GM18519 (cell line): Measurements from ENCODE around the gene CLEC18A.
"Not testable (repeated sequence)": the region's sequence is repeated elsewhere in the genome, so short reads cannot be mapped to it uniquely, and the experiment has no call there.

Source experiments
- ATAC-seq: cut with Tn5 transposase; IDR thresholded peaks from one replicate; pipeline ENCODE4 v1.9.1; 2021; ENCODE audit warnings: mild to moderate bottlenecking, moderate library complexity; ENCODE audit not compliant: unreplicated experiment, low FRiP score

Gene CLEC18A

DNA sequence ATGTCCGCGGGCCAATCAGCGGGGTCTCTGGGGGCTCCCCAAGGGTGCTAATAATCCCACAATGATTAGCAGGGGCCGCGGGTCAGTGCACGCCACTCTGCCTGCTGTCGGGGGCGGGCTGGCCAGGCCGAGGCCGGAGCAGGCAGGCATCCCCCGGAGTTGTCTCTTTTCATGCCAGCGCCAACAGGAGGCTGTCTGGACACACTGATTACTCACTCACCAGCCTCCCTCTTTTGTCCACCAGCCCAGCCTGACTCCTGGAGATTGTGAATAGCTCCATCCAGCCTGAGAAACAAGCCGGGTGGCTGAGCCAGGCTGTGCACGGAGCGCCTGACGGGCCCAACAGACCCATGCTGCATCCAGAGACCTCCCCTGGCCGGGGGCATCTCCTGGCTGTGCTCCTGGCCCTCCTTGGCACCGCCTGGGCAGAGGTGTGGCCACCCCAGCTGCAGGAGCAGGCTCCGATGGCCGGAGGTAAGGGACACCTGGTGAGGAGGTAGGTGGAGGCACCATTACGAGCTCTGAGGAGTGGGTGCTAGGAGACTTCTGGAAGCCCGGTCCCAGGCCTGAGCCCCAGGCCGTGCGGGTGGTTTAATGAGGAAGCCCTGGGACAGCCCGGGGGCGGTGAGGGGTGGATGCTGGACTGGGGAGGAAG is at the start of gene CLEC18A:
TSS of gene CLEC18A (plus strand) at position 318 of the 655 bp plus-strand sequence. CDS start at position 351, 33 bp downstream.
- ATAC-seq, result not testable (repeated sequence)

DNA sequence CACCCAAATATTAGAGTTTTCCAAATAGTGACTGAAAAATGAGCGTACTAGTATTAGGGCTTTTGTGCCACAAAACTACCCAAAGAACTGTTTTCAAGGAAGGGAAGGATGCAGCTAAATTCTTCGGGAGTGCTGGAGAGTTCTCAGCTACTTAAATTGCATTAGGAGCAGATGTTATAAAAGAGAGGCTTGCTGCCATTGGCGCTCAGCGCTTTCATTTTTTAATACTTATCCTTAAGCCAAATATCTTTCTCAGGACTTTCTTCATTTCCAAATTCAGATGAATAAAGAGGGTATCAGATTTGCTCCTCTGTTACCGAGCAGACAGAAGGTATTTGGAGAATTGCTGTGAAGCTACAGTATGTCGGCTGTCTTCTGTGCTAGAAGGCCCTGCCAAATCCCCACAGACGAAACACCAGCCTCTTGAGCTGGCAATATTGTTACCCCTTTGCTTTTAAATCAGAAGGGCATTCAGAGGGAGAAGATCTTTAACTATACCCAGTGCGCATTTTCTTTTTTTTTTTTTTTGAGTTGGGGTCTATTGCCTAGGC is 47.2 kb upstream of the CLEC18A start:
- no peak for ATAC-seq

DNA sequence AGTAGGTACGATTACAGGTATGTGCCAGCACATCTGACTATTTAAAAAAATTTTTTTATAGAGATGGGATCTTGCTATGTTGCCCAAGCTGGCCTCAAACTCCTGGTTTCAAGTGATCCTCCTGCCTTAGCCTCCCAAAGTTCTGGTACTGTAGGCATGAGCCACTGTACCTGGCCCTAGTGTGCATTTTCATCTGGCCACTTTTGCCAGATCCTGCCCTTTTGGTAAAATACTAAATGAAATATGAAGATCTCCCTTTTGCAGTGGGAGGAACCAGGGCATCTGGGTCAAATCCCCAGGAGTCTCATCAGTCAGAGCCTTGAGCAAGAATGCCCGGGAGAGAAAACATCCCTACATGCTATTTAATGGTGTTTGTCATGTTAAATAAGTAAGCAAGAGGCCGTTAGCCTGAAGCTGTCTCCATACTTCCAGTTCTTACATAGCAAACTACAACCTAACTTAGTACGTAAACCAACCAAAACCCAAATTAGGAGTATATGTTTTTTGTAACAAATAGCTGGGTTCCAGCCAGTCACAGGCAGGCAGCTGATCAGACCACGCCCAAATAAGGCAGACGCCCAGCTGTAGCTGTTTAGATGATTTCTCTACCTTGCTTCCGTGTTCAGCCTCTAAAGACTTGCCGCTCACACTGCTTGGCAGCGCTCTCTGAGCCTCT is 46.5 kb upstream of the CLEC18A start:
- no peak for ATAC-seq

DNA sequence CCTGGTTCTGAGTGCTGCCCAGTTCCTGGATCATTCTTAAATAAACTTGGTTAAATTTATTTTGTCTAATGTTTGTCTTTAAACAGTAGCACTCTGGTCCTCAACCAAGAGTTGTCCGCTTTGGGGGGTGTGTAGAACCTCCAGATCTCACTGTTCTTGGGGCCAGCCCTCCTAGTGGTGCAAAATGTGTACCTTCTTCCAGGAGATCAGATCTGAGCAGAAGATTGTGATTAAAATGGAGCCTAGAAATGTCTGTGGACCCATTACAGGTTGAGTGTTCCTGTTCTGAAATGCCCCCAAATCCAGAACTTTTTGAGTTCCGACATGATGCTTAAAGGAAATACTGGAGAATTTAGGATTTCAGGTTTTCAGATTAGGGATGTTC is 46.0 kb upstream of the CLEC18A start:
- no peak for ATAC-seq

DNA sequence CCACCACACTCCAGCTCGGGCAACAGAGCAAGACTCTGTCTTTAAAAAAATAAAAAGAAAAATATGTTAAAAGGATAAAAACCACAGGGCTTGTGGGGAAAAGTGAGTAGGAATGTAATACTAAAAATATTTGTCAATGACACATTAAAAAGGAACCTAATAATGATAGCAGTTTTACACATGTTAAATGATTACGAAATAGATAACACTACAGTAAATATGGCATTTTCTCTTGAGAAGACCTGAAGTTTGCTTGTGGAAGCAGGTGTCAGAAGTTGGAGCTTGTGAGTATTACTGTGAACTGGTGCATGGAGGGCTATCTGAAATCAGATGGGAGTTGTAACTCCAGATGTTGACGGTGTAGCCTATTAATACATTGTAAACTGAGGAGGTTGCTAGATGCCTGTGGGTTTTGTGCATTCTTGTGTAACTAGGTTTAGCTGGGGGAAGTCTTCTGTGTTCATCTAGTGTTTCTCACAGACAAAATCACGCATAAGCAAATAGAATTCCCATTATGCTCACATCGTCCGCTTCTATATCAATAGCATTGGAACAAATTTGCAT is 44.2 kb upstream of the CLEC18A start:
- ATAC-seq, result no peak

DNA sequence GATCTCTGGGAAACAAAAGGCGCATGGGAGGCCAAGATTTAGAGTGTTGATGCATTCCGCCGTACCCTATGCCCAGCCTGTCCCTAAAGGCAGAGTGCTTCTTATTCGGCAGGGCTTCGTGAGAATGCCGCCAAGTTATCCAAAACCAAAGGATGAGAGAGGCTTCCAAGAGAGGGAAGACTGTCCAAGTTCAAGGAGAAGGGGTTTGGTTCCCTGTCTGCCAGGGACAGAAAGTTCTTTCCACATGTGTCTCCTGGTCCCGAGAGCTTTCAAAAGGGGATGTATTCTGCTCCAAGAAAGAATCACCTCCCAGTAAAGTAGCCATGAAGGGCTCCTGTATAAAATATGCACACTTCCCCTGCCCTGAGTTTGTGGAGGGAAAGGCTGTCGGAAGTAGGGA is 42.1 kb upstream of the CLEC18A start:
- no peak for ATAC-seq

DNA sequence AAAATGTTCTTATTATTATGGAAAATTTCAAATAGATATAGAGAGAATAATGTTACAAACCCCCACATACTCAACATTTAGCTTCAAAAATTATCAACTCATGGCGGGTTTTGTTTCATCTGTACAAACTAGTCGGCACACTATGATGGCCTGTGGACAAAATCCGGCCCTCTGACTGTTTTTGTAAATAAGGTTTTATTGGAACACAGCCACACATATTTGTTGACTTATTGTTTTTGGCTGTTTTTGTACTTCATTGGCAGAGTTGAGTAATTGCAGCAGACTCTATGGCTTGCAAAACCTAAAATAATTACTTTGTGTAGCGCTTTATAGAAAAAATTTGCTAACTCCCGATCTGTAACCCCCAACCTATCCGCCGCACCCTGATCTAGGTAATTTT is 41.4 kb upstream of the CLEC18A start:
- no peak for ATAC-seq

DNA sequence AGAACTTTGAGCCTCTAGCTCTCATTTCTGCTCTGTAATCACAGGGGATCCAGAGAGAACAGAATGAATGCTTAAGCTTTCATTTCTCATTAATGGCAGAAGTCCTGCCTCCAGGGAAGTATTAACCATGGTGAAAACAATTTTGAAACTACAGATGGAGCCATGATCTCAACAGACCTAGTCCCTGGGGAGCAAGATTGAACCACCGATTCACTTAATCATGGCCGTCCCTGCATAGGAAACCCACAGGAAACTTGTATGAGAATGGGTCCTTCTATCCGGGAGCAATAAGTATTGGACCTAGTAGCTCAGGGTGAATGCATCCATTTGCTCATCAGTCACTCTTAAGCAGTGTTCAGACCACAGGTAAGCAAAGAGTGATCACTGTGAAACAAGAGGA is 40.2 kb upstream of the CLEC18A start:
- no peak for ATAC-seq

DNA sequence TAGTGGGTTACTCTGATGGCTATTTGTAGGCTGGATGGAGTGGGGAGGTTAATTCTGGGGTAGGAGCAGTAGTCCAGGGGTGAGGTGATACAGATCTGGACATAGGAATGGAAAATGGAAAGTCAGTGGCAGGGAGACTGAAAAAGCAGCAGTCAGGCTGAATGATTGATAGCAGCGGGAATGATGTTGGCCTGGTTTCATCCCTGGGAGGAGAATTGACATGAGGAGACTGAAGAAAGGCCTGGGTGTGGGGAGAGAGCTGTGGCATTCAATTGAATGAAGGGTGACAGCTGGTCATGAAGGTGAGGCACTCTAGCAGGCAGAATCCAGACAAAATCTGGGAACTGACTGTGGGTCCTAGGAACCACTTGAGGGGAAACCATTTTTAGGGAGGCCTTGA is 34.7 kb upstream of the CLEC18A start:
- no peak for ATAC-seq

DNA sequence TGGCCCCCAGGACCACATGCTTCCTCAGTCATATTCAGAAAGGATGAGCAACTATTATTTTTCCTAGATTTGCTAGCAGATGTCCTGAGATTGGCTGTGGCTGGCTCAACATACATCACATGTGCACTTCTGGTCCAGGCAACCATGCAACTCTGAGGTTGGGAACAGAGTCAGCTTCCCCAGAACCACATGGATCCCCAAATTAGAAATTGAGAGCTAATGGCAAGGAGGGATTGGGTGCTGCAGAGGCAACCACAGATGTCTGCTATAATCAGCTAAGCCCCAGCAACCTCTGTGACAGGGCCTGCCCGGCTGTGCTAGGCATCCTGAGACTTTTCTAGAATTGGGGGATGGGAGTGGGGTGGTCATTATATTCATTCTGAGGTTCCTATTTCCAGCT is 33.8 kb upstream of the CLEC18A start:
- ATAC-seq, result no peak

DNA sequence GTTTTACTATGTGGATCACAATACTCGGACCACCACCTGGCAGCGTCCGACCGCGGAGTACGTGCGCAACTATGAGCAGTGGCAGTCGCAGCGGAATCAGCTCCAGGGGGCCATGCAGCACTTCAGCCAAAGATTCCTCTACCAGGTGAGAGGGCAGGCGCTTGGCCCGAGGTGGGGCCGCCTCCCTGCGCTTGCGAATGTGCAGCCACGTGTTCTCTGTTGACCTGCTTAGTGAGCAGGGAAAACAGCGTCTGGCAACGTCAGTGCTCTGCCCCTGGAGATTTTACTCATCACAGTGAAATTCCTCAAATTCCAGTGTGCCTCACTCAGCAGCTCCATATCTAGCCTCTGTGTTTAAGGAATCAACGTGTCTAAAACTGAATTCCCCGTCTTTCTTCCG is 33.4 kb upstream of the CLEC18A start:
- ATAC-seq, result no peak

DNA sequence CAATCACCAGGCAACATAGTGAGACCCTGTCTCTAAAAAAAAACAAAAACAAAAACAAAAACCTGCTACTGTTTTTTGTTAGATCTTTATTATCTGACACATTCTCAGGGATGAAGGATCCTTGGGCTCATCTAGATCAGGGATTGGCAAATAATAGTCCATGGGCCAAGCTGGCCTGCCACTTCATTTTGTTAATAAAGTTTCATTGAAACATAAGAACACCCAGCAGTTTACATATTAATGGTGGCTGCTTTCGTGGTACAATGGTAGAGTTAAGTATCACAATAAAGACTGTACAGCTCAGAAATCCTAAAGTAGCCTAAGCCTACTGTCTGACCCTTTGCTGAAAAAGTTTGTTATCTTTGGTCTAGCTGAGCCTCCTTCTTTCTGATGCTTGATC is 32.9 kb upstream of the CLEC18A start:
- no peak for ATAC-seq

DNA sequence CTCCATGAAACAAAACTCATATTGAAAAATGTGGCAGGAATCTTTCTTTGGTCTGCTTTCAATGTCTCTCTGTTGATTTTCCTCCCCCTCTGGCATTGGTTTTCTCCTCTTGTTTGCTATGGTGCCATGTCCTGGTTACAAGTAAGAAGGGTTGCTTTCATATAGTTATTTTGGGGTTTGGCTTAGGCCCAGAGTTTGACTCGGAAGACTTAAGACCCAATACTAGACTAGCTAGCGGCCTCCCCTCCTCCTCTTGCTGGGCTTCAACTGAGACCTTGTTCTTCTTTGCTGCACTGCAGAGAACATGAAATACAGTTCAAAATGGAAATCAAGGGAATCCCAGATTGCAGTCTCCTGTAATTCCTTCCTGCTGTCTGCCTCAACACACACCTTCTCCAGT is 30.0 kb upstream of the CLEC18A start:
- ATAC-seq, result no peak

DNA sequence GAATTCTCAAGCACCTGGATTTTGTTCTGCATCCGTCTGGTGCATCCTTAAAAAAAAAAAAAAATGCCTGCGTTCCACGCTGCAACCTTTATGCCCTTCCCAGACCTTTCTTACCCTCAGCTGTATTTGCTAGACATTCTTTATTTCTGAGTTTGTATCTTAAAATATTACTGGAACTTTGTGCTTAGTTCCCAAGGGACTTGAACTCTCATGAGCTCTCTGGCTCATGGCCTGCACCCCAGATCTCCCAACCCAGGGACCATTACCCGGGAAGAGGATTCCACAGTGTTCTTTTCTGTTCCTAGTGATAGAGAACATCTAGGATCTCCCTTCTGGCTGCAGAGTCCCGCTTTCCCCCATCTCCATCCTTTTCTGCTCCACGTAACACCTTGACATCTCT is 28.9 kb upstream of the CLEC18A start:
- no peak for ATAC-seq

DNA sequence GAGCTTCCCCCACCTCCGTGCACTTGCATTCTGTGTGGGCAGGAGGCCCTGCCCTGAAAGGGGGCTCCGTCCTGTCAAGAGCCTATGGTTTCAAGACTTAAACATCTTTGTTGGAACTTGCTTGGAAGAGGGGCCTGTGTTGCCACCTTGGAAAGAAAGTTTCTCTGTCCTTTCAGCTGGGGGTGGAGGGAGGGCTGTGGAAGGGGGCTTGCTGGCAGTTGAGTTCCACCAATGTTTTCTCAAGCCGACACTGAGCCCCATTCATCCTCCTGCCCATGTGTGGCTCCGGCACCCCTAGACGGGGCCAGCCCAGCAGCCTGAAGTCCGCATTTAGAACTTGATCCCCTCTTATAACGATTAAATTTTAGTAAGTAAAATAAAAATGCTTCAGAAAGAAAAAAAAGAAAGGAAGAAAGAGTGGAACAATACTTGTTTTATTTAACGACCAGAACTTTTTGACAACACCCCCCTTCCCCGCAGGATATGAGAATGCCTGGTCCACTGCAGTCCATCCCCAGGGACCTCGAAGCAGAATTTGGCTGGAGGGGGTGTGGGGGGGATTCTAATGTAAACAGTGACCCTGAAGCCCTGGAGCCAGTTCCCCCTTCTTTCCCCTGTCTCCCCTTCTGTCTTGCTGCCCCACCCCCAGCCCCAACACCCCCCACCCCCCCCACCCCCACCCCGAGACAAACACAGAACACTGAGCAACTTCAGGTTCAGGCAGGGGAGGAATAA is 26.9 kb upstream of the CLEC18A start:
- no peak for ATAC-seq

DNA sequence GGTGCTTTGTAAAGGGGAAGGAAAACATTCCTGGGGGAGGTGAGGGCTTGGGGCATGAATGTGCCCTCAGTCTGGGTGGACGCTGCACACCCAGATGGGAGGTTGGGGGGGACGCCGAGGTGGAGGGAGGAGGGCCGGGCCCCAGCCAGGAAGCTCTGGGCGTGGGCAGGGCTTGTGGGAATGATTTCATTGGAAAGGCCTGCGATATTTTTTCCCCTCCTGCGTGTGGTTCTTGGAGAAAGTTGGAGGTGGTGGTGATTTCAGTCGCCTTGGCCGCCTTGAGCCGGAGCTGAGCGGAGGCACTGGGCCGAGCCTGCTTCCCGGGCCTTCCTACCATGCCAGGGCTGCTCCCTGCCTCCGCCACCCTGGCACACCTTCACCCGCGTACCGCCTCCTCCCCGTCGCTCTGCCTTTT is 26.4 kb upstream of the CLEC18A start:
- no peak for ATAC-seq

DNA sequence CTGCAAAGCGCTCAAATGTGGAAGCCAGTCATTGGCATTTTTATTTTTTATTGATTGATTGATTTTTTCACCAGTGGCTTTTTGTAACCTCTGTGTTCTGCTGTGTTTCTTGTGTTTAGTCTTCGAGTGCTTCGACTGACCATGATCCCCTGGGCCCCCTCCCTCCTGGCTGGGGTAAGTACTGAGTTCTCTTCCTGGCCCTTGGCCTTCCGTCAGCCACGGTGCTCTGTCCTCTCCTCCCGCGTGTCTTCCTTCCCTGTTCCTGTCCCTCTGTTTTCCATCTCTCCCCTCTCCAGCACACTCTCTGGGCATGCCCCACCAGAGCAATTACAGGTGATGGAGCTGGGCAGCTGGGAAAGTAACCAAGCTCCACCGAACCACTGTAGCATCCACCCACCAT is 25.8 kb upstream of the CLEC18A start:
- no peak for ATAC-seq

DNA sequence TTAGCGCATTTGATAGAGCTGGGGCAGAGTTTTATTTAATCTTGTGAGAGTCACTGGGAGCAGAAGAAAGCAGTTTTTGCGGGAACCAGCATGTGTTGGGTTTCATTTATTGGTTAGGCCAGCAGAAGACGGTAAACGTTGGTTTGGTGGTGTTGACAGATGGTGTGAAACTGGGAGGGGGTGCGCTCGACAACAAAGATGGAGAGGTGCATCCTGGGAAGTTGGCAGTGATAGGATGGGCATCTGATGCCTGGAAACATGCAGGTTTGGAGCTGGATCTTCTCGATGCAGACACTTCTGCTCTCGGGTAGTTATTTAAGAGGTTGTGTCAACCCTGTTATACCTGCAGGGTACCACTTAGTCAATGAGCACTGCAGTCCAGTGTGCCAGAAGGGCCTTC is 24.9 kb upstream of the CLEC18A start:
- no peak for ATAC-seq

DNA sequence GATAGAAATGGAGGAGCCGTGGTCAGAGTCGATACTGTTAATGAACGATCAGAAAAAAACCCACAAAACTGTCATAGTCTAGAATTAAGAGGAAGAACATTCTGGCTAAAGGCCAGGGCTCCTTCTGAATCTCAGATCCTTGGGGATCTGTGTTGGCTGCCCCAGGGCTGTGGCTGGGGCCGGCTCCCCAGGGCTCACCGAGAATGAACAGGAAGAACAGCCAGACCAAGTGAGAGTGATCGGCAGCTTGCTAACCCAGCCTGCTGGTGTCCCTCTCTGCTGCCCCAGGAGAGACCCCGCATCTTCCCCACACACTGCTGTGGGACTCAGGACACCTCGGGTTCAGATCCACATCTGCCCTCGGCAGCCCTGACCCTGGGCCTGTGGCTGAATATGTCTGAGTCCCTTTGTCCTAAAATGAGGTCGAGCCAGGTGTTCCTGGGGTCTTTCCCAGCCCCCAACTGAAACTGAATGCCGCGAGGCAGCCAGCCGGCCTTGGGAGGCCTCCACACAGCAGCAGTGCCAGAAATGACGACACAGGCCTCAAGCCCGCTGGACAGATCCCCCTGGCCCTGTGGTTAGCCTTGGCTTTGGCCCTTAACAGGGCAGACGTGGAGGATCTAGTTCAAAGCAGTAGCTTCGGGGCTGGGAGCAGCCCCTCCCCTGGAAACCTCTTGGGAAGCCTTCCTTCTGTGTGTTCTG is 23.9 kb upstream of the CLEC18A start:
- ATAC-seq, result no peak

DNA sequence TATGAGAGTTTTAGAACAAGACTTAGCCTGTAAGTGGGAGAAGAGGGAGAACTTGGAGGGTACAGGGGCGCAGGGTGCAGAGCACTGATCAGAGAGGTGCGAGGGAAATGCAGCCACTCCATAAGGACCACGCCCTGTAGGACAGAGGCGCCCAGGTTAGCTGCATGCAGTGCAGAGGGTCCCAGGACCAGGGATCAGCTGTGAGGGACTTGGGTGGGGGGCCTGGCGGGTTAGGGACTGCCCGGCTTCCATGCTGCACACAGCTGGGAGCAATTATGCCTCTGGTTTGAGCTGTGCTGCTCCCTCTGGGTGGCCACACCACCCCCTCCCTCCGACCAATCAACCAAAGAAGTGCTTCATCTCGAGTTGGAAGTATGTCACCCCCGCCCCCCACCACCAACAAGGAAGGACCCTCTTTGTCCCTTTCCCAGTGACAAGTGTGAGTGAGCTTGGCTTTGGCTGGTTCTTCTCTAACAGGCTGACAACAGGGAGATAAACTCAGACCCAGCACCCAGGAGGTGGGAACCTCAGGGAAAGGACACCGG is 22.2 kb upstream of the CLEC18A start:
- no peak for ATAC-seq
